ENCODE measurements around the gene ATG9B. TPM values are rescaled to one million over a fixed set of nuclear protein-coding genes. Genes with fewer than 3 reads are reported as not detected.

The ATG9B gene
- total RNA-seq (2014; rRNA removed; shearing (Covaris generic)) = 0.25 TPM in 1 of 2 replicates, not detected in the other
- 1.5 and 1.6 TPM in 2 replicates for polyA plus RNA-seq (2014; cell fraction: nucleus; rRNA removed)

GRCh38 chr7:151024435-151025056 is at the start of gene ATG9B:
Gene ATG9B (minus strand): TSS chr7:151024494. CDS start chr7:151024423, 71 bp downstream.
- DNase-seq (ENCODE audit: extremely low read depth, low read depth) = no peak

GRCh38 chr7:151073990-151074389 is 49.7 kb upstream of the ATG9B start:
- DNase-seq (ENCODE audit: extremely low read depth, low read depth) = no peak

GRCh38 chr7:151071032-151071866 is 47.0 kb upstream of the ATG9B start:
- no peak for DNase-seq (ENCODE audit: extremely low read depth, low read depth)

- no peak for DNase-seq (ENCODE audit: extremely low read depth, low read depth)
Measured at GRCh38 chr7:151070574-151070960, 46.3 kb upstream of the ATG9B start.

- no peak for DNase-seq (ENCODE audit: extremely low read depth, low read depth)
Measured at GRCh38 chr7:151069841-151070573, 45.7 kb upstream of the ATG9B start.

- DNase-seq (ENCODE audit: extremely low read depth, low read depth) = no peak
Measured at GRCh38 chr7:151068069-151068773, 43.9 kb upstream of the ATG9B start.

GRCh38 chr7:151066273-151066974 is 42.1 kb upstream of the ATG9B start:
- DNase-seq (ENCODE audit: extremely low read depth, low read depth) = no peak

GRCh38 chr7:151065516-151065915 is 41.2 kb upstream of the ATG9B start:
- DNase-seq (ENCODE audit: extremely low read depth, low read depth) = no peak

GRCh38 chr7:151064993-151065392 is 40.7 kb upstream of the ATG9B start:
- no peak for DNase-seq (ENCODE audit: extremely low read depth, low read depth)

- DNase-seq (ENCODE audit: extremely low read depth, low read depth) = no peak
Measured at GRCh38 chr7:151064454-151064853, 40.2 kb upstream of the ATG9B start.

- DNase-seq (ENCODE audit: extremely low read depth, low read depth) = no peak
Measured at GRCh38 chr7:151063212-151063561, 38.9 kb upstream of the ATG9B start.

GRCh38 chr7:151062399-151063211 is 38.3 kb upstream of the ATG9B start:
- DNase-seq (ENCODE audit: extremely low read depth, low read depth) = peak; percentile 72

- DNase-seq (ENCODE audit: extremely low read depth, low read depth) = no peak
Measured at GRCh38 chr7:151062111-151062398, 37.8 kb upstream of the ATG9B start.

- DNase-seq (ENCODE audit: extremely low read depth, low read depth) = no peak
Measured at GRCh38 chr7:151061213-151062110, 37.2 kb upstream of the ATG9B start.

- DNase-seq (ENCODE audit: extremely low read depth, low read depth) = no peak
Measured at GRCh38 chr7:151060416-151061212, 36.3 kb upstream of the ATG9B start.

GRCh38 chr7:151060113-151060415 is 35.8 kb upstream of the ATG9B start:
- DNase-seq (ENCODE audit: extremely low read depth, low read depth) = no peak

GRCh38 chr7:151059367-151060112 is 35.2 kb upstream of the ATG9B start, which contains the start of gene SLC4A2:
Gene SLC4A2 (plus strand): TSS chr7:151059589. CDS start chr7:151061988, 2,399 bp downstream.
- DNase-seq (ENCODE audit: extremely low read depth, low read depth) = peak; percentile 61

Data from NCI-H460 (cell line).